ENCODE results near the gene GSAP. TPM values are rescaled to one million over a fixed set of nuclear protein-coding genes. Genes with fewer than 3 reads are reported as not detected.

Gene GSAP
- total RNA-seq = 8.1 and 18.0 TPM in 2 replicates

GRCh38 chr7:77415823-77416620, at the start of gene GSAP:
Gene GSAP, minus strand, starts transcription at chr7:77416349. Its CDS starts 28 bp downstream, at chr7:77416321.

Other genes with a start within 250 kb of the GSAP start
- gene FGL2, start 216.5 kb downstream of the GSAP start, total RNA-seq = 0.15 and 0.23 TPM in 2 replicates
- 30.3 and 62.0 TPM in 2 replicates for gene PTPN12, start 120.9 kb upstream of the GSAP start, total RNA-seq

Data from hair follicular keratinocyte (primary cell).